Keratinocyte (primary cell): ENCODE data around the gene SKAP1. TPM values are rescaled to one million over a fixed set of nuclear protein-coding genes. Genes with fewer than 3 reads are reported as not detected.
"Not testable (repeated sequence)": the region's sequence is repeated elsewhere in the genome, so short reads cannot be mapped to it uniquely, and the experiment has no call there.

Source experiments
- DNase-seq: peaks from one replicate; pipeline ENCODE4 v3.0.0-alpha.2; 2011; ENCODE audit warnings: low read depth, missing footprints, low spot score
- FAIRE-seq: peaks from 2 replicates; lab custom pipeline; 2011; peaks lifted over from hg19 to GRCh38; lab: Jason Lieb, UNC
- H2AFZ ChIP-seq: 2 replicates; pipeline ENCODE4 v1.6.0; 2012; ENCODE audit warnings: low read length, control low read depth, inconsistent platforms; ENCODE audit not compliant: control insufficient read depth
- H3K27ac ChIP-seq: 2 replicates; pipeline ENCODE4 v1.5.1; 2011; ENCODE audit warnings: low read length; ENCODE audit not compliant: control insufficient read depth, insufficient read depth
- H3K27me3 ChIP-seq: 3 replicates; pipeline ENCODE4 v1.6.0; 2011; ENCODE audit warnings: low read length; ENCODE audit not compliant: control insufficient read depth, insufficient read depth; ENCODE audit errors: extremely low read depth
- H3K36me3 ChIP-seq, 2 experiments: 2 replicates in 1 of 2; 3 replicates in 1 of 2; pipeline ENCODE4 v1.5.1; 2011; ENCODE audit warnings: low read length in 2 of 2, mild to moderate bottlenecking in 1 of 2; ENCODE audit not compliant: control insufficient read depth in 2 of 2, insufficient read depth in 2 of 2; ENCODE audit errors: extremely low read depth in 1 of 2
- H3K4me1 ChIP-seq: 3 replicates; pipeline ENCODE4 v1.5.1; 2011; ENCODE audit warnings: low read length; ENCODE audit not compliant: control insufficient read depth, insufficient read depth; ENCODE audit errors: extremely low read depth
- H3K4me2 ChIP-seq: 3 replicates; pipeline ENCODE4 v1.6.0; 2011; ENCODE audit warnings: low read depth, low read length; ENCODE audit not compliant: control insufficient read depth, insufficient read depth; ENCODE audit errors: extremely low read depth
- H3K4me3 ChIP-seq, 3 experiments: fragments of 200-600 bp in 1 of 3; sonication (generic) in 1 of 3; 2 replicates in 2 of 3; 3 replicates in 1 of 3; pipeline ENCODE4 v1.5.1; 2011 to 2016; ENCODE audit warnings: low read length in 3 of 3, mild to moderate bottlenecking in 3 of 3, control low read depth in 2 of 3, inconsistent platforms in 1 of 3, low read depth in 1 of 3, mixed read lengths in 1 of 3, mixed run types in 1 of 3, moderate library complexity in 1 of 3; ENCODE audit not compliant: control insufficient read depth in 2 of 3, insufficient read depth in 2 of 3; ENCODE audit errors: extremely low read depth in 1 of 3
- H3K79me2 ChIP-seq: 2 replicates; pipeline ENCODE4 v1.6.0; 2012; ENCODE audit warnings: low read length; ENCODE audit not compliant: control insufficient read depth, insufficient read depth
- H3K9ac ChIP-seq: 3 replicates; pipeline ENCODE4 v1.6.0; 2011; ENCODE audit warnings: low read length; ENCODE audit not compliant: control insufficient read depth, insufficient read depth; ENCODE audit errors: extremely low read depth
- H3K9me1 ChIP-seq: 3 replicates; pipeline ENCODE4 v1.6.0; 2011; ENCODE audit warnings: low read length; ENCODE audit not compliant: control insufficient read depth, insufficient read depth; ENCODE audit errors: extremely low read depth
- H3K9me3 ChIP-seq: 2 replicates; pipeline ENCODE4 v1.5.1; 2012; ENCODE audit warnings: low read depth, low read length; ENCODE audit not compliant: control insufficient read depth
- H4K20me1 ChIP-seq: 3 replicates; pipeline ENCODE4 v1.6.0; 2011; ENCODE audit warnings: low read length; ENCODE audit not compliant: control insufficient read depth, insufficient read depth; ENCODE audit errors: extremely low read depth
- CTCF ChIP-seq, 3 experiments: IDR thresholded peaks in 1 of 3; conservative IDR thresholded peaks in 1 of 3; optimal IDR thresholded peaks in 1 of 3; 2 replicates in 2 of 3; 3 replicates in 1 of 3; pipeline versions ENCODE3 to v1.5.1; 2011; ENCODE audit warnings: low read length in 3 of 3, mild to moderate bottlenecking in 3 of 3, moderate library complexity in 2 of 3, control low read depth in 1 of 3, inconsistent platforms in 1 of 3; ENCODE audit not compliant: insufficient read depth in 2 of 3; ENCODE audit errors: extremely low read depth in 1 of 3
- EZH2 ChIP-seq: IDR thresholded peaks from one replicate; pipeline ENCODE4 v1.6.1; 2012; ENCODE audit warnings: inconsistent platforms, mild to moderate bottlenecking, low read length, moderate library complexity
- dilution Hi-C: fragments of 300-500 bp; cut with MboI; formaldehyde crosslinking; loops from one replicate; pipeline ENCODE4 v1.7.0; 2020; ENCODE audit warnings: low sequenced_read_pairs; ENCODE audit not compliant: extremely low pct_ligation_motif_present
- polyA plus RNA-seq, 5 experiments: library from polyadenylated mRNA; depleted of rRNA in 3 of 5; stranded (reverse) in 3 of 5; stranded (forward) in 1 of 5; unstranded in 1 of 5; fragments of >200 nt; gene quantifications; 1 replicate in 1 of 5; 2 replicates in 3 of 5; 3 replicates in 1 of 5; pipeline versions ENCODE4 v1.2.1 to v1.2.3, GENCODE V29; 2011 to 2012; ENCODE audit warnings: missing spikeins in 2 of 5, low read depth in 1 of 5, low replicate concordance in 1 of 5

SKAP1 gene
- polyA plus RNA-seq, 1 donor (not counting 4 experiments of a cell fraction or from before 2014, with no cell fraction given), result not detected

GRCh38 chr17:48368352-48368908 lies 61.6 kb downstream of the SKAP1 start:
- Histone ChIP-seq H3K9me3 (no peaks in the 10 kb centered on the region), H3K4me2 (no peak overlapping the region), H3K9ac (no peak overlapping the region), H2AFZ (no peak overlapping the region), H3K4me3 (no peak overlapping the region), H3K36me3 (no peaks in the 10 kb centered on the region), H4K20me1 (no peaks in the 10 kb centered on the region), H3K4me1 (no peaks in the 10 kb centered on the region), H3K27ac (no peak overlapping the region), H3K79me2 (no peaks in the 10 kb centered on the region), H3K9me1 (no peaks in the 10 kb centered on the region), H3K27me3 (peaks cover 21% of the 10 kb centered on the region)
- DNase-seq (no peak), FAIRE-seq (no peak)
- dilution Hi-C loops, result no loop called here
- TF ChIP-seq EZH2, result no peak
- TF ChIP-seq CTCF (optimal IDR thresholded peaks at IDR 0.05 in 1 of 3, IDR thresholded peaks at IDR 0.05 in 1 of 3, conservative IDR thresholded peaks at IDR 0.05 in 1 of 3; ENCODE audit: extremely low read depth in 1 of 3, insufficient read depth in 2 of 3, low read length in 3 of 3), result no peak

GRCh38 chr17:48363161-48363560 lies 66.9 kb downstream of the SKAP1 start:
- TF ChIP-seq EZH2 (no peak), CTCF (optimal IDR thresholded peaks at IDR 0.05 in 1 of 3, IDR thresholded peaks at IDR 0.05 in 1 of 3, conservative IDR thresholded peaks at IDR 0.05 in 1 of 3; ENCODE audit: extremely low read depth in 1 of 3, insufficient read depth in 2 of 3, low read length in 3 of 3) (no peak)
- H3K4me2 ChIP-seq, result no peak overlapping the region
- FAIRE-seq (no peak), DNase-seq (no peak)
- no peaks in the 10 kb centered on the region for H3K36me3 ChIP-seq
- no peak overlapping the region for H3K9ac ChIP-seq
- H3K27ac ChIP-seq, result no peak overlapping the region
- no peak overlapping the region for H3K4me3 ChIP-seq
- no peaks in the 10 kb centered on the region for H3K9me1 ChIP-seq
- no peak overlapping the region for H2AFZ ChIP-seq
- dilution Hi-C loops, result no loop called here
- no peaks in the 10 kb centered on the region for H3K79me2 ChIP-seq
- H3K9me3 ChIP-seq, result no peaks in the 10 kb centered on the region
- H3K4me1 ChIP-seq, result no peaks in the 10 kb centered on the region
- H3K27me3 ChIP-seq, result peaks cover 26% of the 10 kb centered on the region
- no peaks in the 10 kb centered on the region for H4K20me1 ChIP-seq

- H4K20me1 ChIP-seq, H3K79me2 ChIP-seq, H3K9me3 ChIP-seq, H3K27ac ChIP-seq, H3K9me1 ChIP-seq, H3K4me3 ChIP-seq, H3K36me3 ChIP-seq, H2AFZ ChIP-seq, H3K9ac ChIP-seq, FAIRE-seq, DNase-seq, H3K4me2 ChIP-seq, H3K4me1 ChIP-seq, dilution Hi-C loops: not testable (repeated sequence)
- H3K27me3 ChIP-seq, result peaks cover 24% of the 10 kb centered on the region
These were observed 69.0 kb downstream of the SKAP1 start for GRCh38 chr17:48360861-48361633.
